ENCODE data around the gene SPTLC2. TPM values are rescaled to one million over a fixed set of nuclear protein-coding genes. Genes with fewer than 3 reads are reported as not detected.

SPTLC2 gene
- total RNA-seq, 1 experiment from 2014 or later: 32.6 TPM

GRCh38 chr14:77488558-77488957, 127.9 kb downstream of the SPTLC2 start:
- H3K4me1 ChIP-seq (ENCODE audit: insufficient read depth, low read length): no peaks in the 10 kb centered on the region
- no peak overlapping the region for H2AK5ac ChIP-seq (ENCODE audit: insufficient read length, low read length)
- H3K36me3 Mint-ChIP-seq (ENCODE audit: insufficient read depth in 1 of 3, low read depth in 3 of 3): no peaks in the 10 kb centered on the region; a peak in 1 of 7 replicates
- H2BK20ac ChIP-seq (ENCODE audit: low read depth, low read length, poor library complexity, severe bottlenecking): no peak overlapping the region
- no peaks in the 10 kb centered on the region for H3K23me2 ChIP-seq (ENCODE audit: insufficient read length, low read depth, low read length, poor library complexity, severe bottlenecking)
- no peak overlapping the region for H3K4me2 ChIP-seq (ENCODE audit: insufficient read depth, insufficient read length, low read length)
- no peaks in the 10 kb centered on the region for H3K79me1 ChIP-seq (ENCODE audit: insufficient read depth, low read depth, low read length, poor library complexity, severe bottlenecking)
- H3K27ac ChIP-seq (ENCODE audit: insufficient read length, low read depth, low read length): no peak overlapping the region
- H3K79me2 ChIP-seq (ENCODE audit: insufficient read depth, low read length): no peaks in the 10 kb centered on the region
- DNase-seq: no peak
- H3K27me3 ChIP-seq (ENCODE audit: insufficient read depth, low read length): no peaks in the 10 kb centered on the region
- H3K4me1 Mint-ChIP-seq: peaks cover 0 to 4% of the 10 kb centered on the region in 2 experiments; a peak in 1 of 4 replicates
- no peak overlapping the region for H3K4ac ChIP-seq (ENCODE audit: low read depth, low read length)
- H3T11ph ChIP-seq (ENCODE audit: low read length): no peak overlapping the region
- no peak overlapping the region for H2BK120ac ChIP-seq (ENCODE audit: low read depth, low read length, poor library complexity, severe bottlenecking)
- no peak overlapping the region for H4K91ac ChIP-seq (ENCODE audit: insufficient read length, low read depth, low read length)
- no peaks in the 10 kb centered on the region for H3K9me3 ChIP-seq (ENCODE audit: control insufficient read depth, low read depth, low read length)
- no peak overlapping the region for H2BK15ac ChIP-seq (ENCODE audit: low read depth, low read length)
- no peak overlapping the region for H3K14ac ChIP-seq (ENCODE audit: insufficient read depth, low read length)
- no peak overlapping the region for H3K23ac ChIP-seq (ENCODE audit: insufficient read length, low read depth, low read length)
- H4K8ac ChIP-seq (replicated peaks; ENCODE audit: insufficient read length, low read depth, low read length): no peak overlapping the region
- H3K9ac ChIP-seq (ENCODE audit: extremely low read depth, insufficient read length, low read length): no peak overlapping the region
- no peak overlapping the region for H2AFZ ChIP-seq (ENCODE audit: low read length)
- no peak overlapping the region for H3K4me3 Mint-ChIP-seq
- H4K20me1 ChIP-seq (ENCODE audit: control insufficient read depth, insufficient read depth, insufficient read length): no peaks in the 10 kb centered on the region
- no peak overlapping the region for H3K27ac Mint-ChIP-seq
- no peak overlapping the region for H4K5ac ChIP-seq (ENCODE audit: insufficient read length, low read depth, low read length)
- peaks cover 2% of the 10 kb centered on the region; the same call in 1 of the 2 replicates for H3K27me3 Mint-ChIP-seq (ENCODE audit: low read depth)
- no peak overlapping the region for H3K56ac ChIP-seq (ENCODE audit: insufficient read length, low read depth, low read length)
- H3K9me3 Mint-ChIP-seq: no peaks in the 10 kb centered on the region
- no peak overlapping the region for H3K18ac ChIP-seq (ENCODE audit: insufficient read length, low read depth, low read length)
- WGBS (ENCODE audit: extremely low coverage, insufficient read length, low lambda C conversion rate): no CpG with 5 or more reads among the region's 7 CpGs
- no peak overlapping the region for H2BK12ac ChIP-seq (ENCODE audit: insufficient read length, low read depth, low read length)
- H2BK5ac ChIP-seq (ENCODE audit: insufficient read length, low read length): no peak overlapping the region
- TF ChIP-seq, protein P1, sequence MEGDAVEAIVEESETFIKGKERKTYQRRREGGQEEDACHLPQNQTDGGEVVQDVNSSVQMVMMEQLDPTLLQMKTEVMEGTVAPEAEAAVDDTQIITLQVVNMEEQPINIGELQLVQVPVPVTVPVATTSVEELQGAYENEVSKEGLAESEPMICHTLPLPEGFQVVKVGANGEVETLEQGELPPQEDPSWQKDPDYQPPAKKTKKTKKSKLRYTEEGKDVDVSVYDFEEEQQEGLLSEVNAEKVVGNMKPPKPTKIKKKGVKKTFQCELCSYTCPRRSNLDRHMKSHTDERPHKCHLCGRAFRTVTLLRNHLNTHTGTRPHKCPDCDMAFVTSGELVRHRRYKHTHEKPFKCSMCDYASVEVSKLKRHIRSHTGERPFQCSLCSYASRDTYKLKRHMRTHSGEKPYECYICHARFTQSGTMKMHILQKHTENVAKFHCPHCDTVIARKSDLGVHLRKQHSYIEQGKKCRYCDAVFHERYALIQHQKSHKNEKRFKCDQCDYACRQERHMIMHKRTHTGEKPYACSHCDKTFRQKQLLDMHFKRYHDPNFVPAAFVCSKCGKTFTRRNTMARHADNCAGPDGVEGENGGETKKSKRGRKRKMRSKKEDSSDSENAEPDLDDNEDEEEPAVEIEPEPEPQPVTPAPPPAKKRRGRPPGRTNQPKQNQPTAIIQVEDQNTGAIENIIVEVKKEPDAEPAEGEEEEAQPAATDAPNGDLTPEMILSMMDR (conservative IDR thresholded peaks at IDR 0.05): no peak
